HG03139 (cell line): ENCODE measurements around the gene RAB3C.
"Not testable (repeated sequence)": the region's sequence is repeated elsewhere in the genome, so short reads cannot be mapped to it uniquely, and the experiment has no call there.

Experiments
- ATAC-seq: cut with Tn5 transposase; IDR thresholded peaks from one replicate; pipeline ENCODE4 v1.9.1; 2021; ENCODE audit not compliant: unreplicated experiment

The RAB3C gene

GRCh38 chr5:58582803-58583491, at the start of gene RAB3C:
Gene RAB3C, plus strand, starts transcription at chr5:58583075. Its CDS starts 134 bp downstream, at chr5:58583209.
- ATAC-seq = peak; percentile 100

- not testable (repeated sequence) for ATAC-seq
These were observed 40.9 kb upstream of the RAB3C start for GRCh38 chr5:58541935-58542334.

- ATAC-seq = no peak
These were observed 40.2 kb upstream of the RAB3C start for GRCh38 chr5:58542709-58543108.

- ATAC-seq = no peak
These were observed 39.2 kb upstream of the RAB3C start for GRCh38 chr5:58543723-58544122.

- no peak for ATAC-seq
These were observed 38.7 kb upstream of the RAB3C start for GRCh38 chr5:58544195-58544594.

- ATAC-seq = no peak
These were observed 37.9 kb upstream of the RAB3C start for GRCh38 chr5:58544926-58545325.

- peak; percentile 97 for ATAC-seq
These were observed 37.0 kb upstream of the RAB3C start for GRCh38 chr5:58545912-58546311.

- no peak for ATAC-seq
These were observed 34.8 kb upstream of the RAB3C start for GRCh38 chr5:58548068-58548467.

GRCh38 chr5:58551492-58551891, 31.4 kb upstream of the RAB3C start:
- ATAC-seq = no peak

- ATAC-seq = not testable (repeated sequence)
These were observed 25.1 kb upstream of the RAB3C start for GRCh38 chr5:58557665-58558338.

- not testable (repeated sequence) for ATAC-seq
These were observed 19.7 kb upstream of the RAB3C start for GRCh38 chr5:58563016-58563700.

GRCh38 chr5:58564043-58564832, 18.6 kb upstream of the RAB3C start:
- not testable (repeated sequence) for ATAC-seq

- ATAC-seq = no peak
These were observed 17.8 kb upstream of the RAB3C start for GRCh38 chr5:58565033-58565432.

- ATAC-seq = no peak
These were observed 11.4 kb upstream of the RAB3C start for GRCh38 chr5:58571501-58571900.

GRCh38 chr5:58572973-58573372, 9.9 kb upstream of the RAB3C start:
- ATAC-seq = not testable (repeated sequence)

GRCh38 chr5:58579781-58580180, 3.1 kb upstream of the RAB3C start:
- ATAC-seq = no peak

- peak; percentile 5 for ATAC-seq
These were observed 664 bp upstream of the RAB3C start for GRCh38 chr5:58582019-58582802.

- no peak for ATAC-seq
These were observed 13.1 kb downstream of the RAB3C start for GRCh38 chr5:58595952-58596351.

- no peak for ATAC-seq
These were observed 15.6 kb downstream of the RAB3C start for GRCh38 chr5:58598440-58598839.

GRCh38 chr5:58599217-58599616, 16.3 kb downstream of the RAB3C start:
- no peak for ATAC-seq
